Measurements from ENCODE around the gene DNAH11.

Gene DNAH11

GRCh38 chr7:21916176-21916575 is 373.3 kb downstream of the DNAH11 start:
- DNase-seq (ENCODE audit: extremely low read depth, low read depth): no peak
- TF ChIP-seq CTCF (IDR thresholded peaks at IDR 0.05; ENCODE audit: low read depth, low read length): no peak

- no peak for TF ChIP-seq CTCF (IDR thresholded peaks at IDR 0.05; ENCODE audit: low read depth, low read length)
- no peak for DNase-seq (ENCODE audit: extremely low read depth, low read depth)
These were observed 373.8 kb downstream of the DNAH11 start for GRCh38 chr7:21916629-21917028.

- no peak for DNase-seq (ENCODE audit: extremely low read depth, low read depth)
- no peak for TF ChIP-seq CTCF (IDR thresholded peaks at IDR 0.05; ENCODE audit: low read depth, low read length)
These were observed 375.4 kb downstream of the DNAH11 start for GRCh38 chr7:21918216-21918615.

GRCh38 chr7:21920936-21921335 is 378.1 kb downstream of the DNAH11 start:
- no peak for TF ChIP-seq CTCF (IDR thresholded peaks at IDR 0.05; ENCODE audit: low read depth, low read length)
- DNase-seq (ENCODE audit: extremely low read depth, low read depth): no peak

GRCh38 chr7:21922605-21923004 is 379.8 kb downstream of the DNAH11 start:
- DNase-seq (ENCODE audit: extremely low read depth, low read depth): no peak
- TF ChIP-seq CTCF (IDR thresholded peaks at IDR 0.05; ENCODE audit: low read depth, low read length): no peak

GRCh38 chr7:21923658-21924057 is 380.8 kb downstream of the DNAH11 start:
- no peak for DNase-seq (ENCODE audit: extremely low read depth, low read depth)
- no peak for TF ChIP-seq CTCF (IDR thresholded peaks at IDR 0.05; ENCODE audit: low read depth, low read length)

- TF ChIP-seq CTCF (IDR thresholded peaks at IDR 0.05; ENCODE audit: low read depth, low read length): no peak
- no peak for DNase-seq (ENCODE audit: extremely low read depth, low read depth)
These were observed 383.6 kb downstream of the DNAH11 start for GRCh38 chr7:21926448-21926847.
